Keratinocyte (primary cell): ENCODE results near the gene CD2AP. TPM values are rescaled to one million over a fixed set of nuclear protein-coding genes. Genes with fewer than 3 reads are reported as not detected.

Experiments
- DNase-seq: peaks from one replicate; pipeline ENCODE4 v3.0.0-alpha.2; 2011; ENCODE audit warnings: low read depth, missing footprints, low spot score
- FAIRE-seq: peaks from 2 replicates; lab custom pipeline; 2011; peaks lifted over from hg19 to GRCh38; lab: Jason Lieb, UNC
- H2AFZ ChIP-seq: 2 replicates; pipeline ENCODE4 v1.6.0; 2012; ENCODE audit warnings: low read length, control low read depth, inconsistent platforms; ENCODE audit not compliant: control insufficient read depth
- H3K27ac ChIP-seq: 2 replicates; pipeline ENCODE4 v1.5.1; 2011; ENCODE audit warnings: low read length; ENCODE audit not compliant: control insufficient read depth, insufficient read depth
- H3K27me3 ChIP-seq: 3 replicates; pipeline ENCODE4 v1.6.0; 2011; ENCODE audit warnings: low read length; ENCODE audit not compliant: control insufficient read depth, insufficient read depth; ENCODE audit errors: extremely low read depth
- H3K36me3 ChIP-seq, 2 experiments: 2 replicates in 1 of 2; 3 replicates in 1 of 2; pipeline ENCODE4 v1.5.1; 2011; ENCODE audit warnings: low read length in 2 of 2, mild to moderate bottlenecking in 1 of 2; ENCODE audit not compliant: control insufficient read depth in 2 of 2, insufficient read depth in 2 of 2; ENCODE audit errors: extremely low read depth in 1 of 2
- H3K4me1 ChIP-seq: 3 replicates; pipeline ENCODE4 v1.5.1; 2011; ENCODE audit warnings: low read length; ENCODE audit not compliant: control insufficient read depth, insufficient read depth; ENCODE audit errors: extremely low read depth
- H3K4me2 ChIP-seq: 3 replicates; pipeline ENCODE4 v1.6.0; 2011; ENCODE audit warnings: low read depth, low read length; ENCODE audit not compliant: control insufficient read depth, insufficient read depth; ENCODE audit errors: extremely low read depth
- H3K4me3 ChIP-seq, 3 experiments: fragments of 200-600 bp in 1 of 3; sonication (generic) in 1 of 3; 2 replicates in 2 of 3; 3 replicates in 1 of 3; pipeline ENCODE4 v1.5.1; 2011 to 2016; ENCODE audit warnings: low read length in 3 of 3, mild to moderate bottlenecking in 3 of 3, control low read depth in 2 of 3, inconsistent platforms in 1 of 3, low read depth in 1 of 3, mixed read lengths in 1 of 3, mixed run types in 1 of 3, moderate library complexity in 1 of 3; ENCODE audit not compliant: control insufficient read depth in 2 of 3, insufficient read depth in 2 of 3; ENCODE audit errors: extremely low read depth in 1 of 3
- H3K79me2 ChIP-seq: 2 replicates; pipeline ENCODE4 v1.6.0; 2012; ENCODE audit warnings: low read length; ENCODE audit not compliant: control insufficient read depth, insufficient read depth
- H3K9ac ChIP-seq: 3 replicates; pipeline ENCODE4 v1.6.0; 2011; ENCODE audit warnings: low read length; ENCODE audit not compliant: control insufficient read depth, insufficient read depth; ENCODE audit errors: extremely low read depth
- H3K9me1 ChIP-seq: 3 replicates; pipeline ENCODE4 v1.6.0; 2011; ENCODE audit warnings: low read length; ENCODE audit not compliant: control insufficient read depth, insufficient read depth; ENCODE audit errors: extremely low read depth
- H3K9me3 ChIP-seq: 2 replicates; pipeline ENCODE4 v1.5.1; 2012; ENCODE audit warnings: low read depth, low read length; ENCODE audit not compliant: control insufficient read depth
- H4K20me1 ChIP-seq: 3 replicates; pipeline ENCODE4 v1.6.0; 2011; ENCODE audit warnings: low read length; ENCODE audit not compliant: control insufficient read depth, insufficient read depth; ENCODE audit errors: extremely low read depth
- EZH2 ChIP-seq: IDR thresholded peaks from one replicate; pipeline ENCODE4 v1.6.1; 2012; ENCODE audit warnings: inconsistent platforms, mild to moderate bottlenecking, low read length, moderate library complexity
- dilution Hi-C: fragments of 300-500 bp; cut with MboI; formaldehyde crosslinking; loops from one replicate; pipeline ENCODE4 v1.7.0; 2020; ENCODE audit warnings: low sequenced_read_pairs; ENCODE audit not compliant: extremely low pct_ligation_motif_present
- polyA minus RNA-seq, 3 experiments: library from RNA; depleted of rRNA, polyadenylated mRNA; stranded (reverse); fragments of >200 nt; gene quantifications; 1 replicate in 1 of 3; 2 replicates in 1 of 3; 3 replicates in 1 of 3; pipeline ENCODE4 v1.2.3, GENCODE V29; 2011
- polyA plus RNA-seq, 5 experiments: library from polyadenylated mRNA; depleted of rRNA in 3 of 5; stranded (reverse) in 3 of 5; stranded (forward) in 1 of 5; unstranded in 1 of 5; fragments of >200 nt; gene quantifications; 1 replicate in 1 of 5; 2 replicates in 3 of 5; 3 replicates in 1 of 5; pipeline versions ENCODE4 v1.2.1 to v1.2.3, GENCODE V29; 2011 to 2012; ENCODE audit warnings: missing spikeins in 2 of 5, low read depth in 1 of 5, low replicate concordance in 1 of 5
- TF ChIP-seq, protein P1 (sequence below), 3 experiments: IDR thresholded peaks in 1 of 3; conservative IDR thresholded peaks in 1 of 3; optimal IDR thresholded peaks in 1 of 3; 2 replicates in 2 of 3; 3 replicates in 1 of 3; pipeline versions ENCODE3 to v1.5.1; 2011; ENCODE audit warnings: low read length in 3 of 3, mild to moderate bottlenecking in 3 of 3, moderate library complexity in 2 of 3, control low read depth in 1 of 3, inconsistent platforms in 1 of 3; ENCODE audit not compliant: insufficient read depth in 2 of 3; ENCODE audit errors: extremely low read depth in 1 of 3

The CD2AP gene, protein sequence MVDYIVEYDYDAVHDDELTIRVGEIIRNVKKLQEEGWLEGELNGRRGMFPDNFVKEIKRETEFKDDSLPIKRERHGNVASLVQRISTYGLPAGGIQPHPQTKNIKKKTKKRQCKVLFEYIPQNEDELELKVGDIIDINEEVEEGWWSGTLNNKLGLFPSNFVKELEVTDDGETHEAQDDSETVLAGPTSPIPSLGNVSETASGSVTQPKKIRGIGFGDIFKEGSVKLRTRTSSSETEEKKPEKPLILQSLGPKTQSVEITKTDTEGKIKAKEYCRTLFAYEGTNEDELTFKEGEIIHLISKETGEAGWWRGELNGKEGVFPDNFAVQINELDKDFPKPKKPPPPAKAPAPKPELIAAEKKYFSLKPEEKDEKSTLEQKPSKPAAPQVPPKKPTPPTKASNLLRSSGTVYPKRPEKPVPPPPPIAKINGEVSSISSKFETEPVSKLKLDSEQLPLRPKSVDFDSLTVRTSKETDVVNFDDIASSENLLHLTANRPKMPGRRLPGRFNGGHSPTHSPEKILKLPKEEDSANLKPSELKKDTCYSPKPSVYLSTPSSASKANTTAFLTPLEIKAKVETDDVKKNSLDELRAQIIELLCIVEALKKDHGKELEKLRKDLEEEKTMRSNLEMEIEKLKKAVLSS
- 13.7 to 23.9 TPM (median 15.9 TPM) in 3 replicates for polyA plus RNA-seq
- polyA plus RNA-seq (2011; ENCODE audit: low read depth), result 82.9 TPM
- polyA plus RNA-seq (2011; cell fraction: cytosol; rRNA removed), result 14.4 and 25.9 TPM in 2 replicates
- polyA plus RNA-seq (2011; cell fraction: nucleus; rRNA removed), result 15.8 and 22.2 TPM in 2 replicates
- 15.2 and 21.2 TPM in 2 replicates for polyA plus RNA-seq (2012; ENCODE audit: low replicate concordance)
- polyA minus RNA-seq, result 2.0 to 13.8 TPM (median 6.8 TPM) in 3 replicates
- 15.9 TPM for polyA minus RNA-seq (2011; cell fraction: cytosol; rRNA and poly(A)+ RNA removed)
- polyA minus RNA-seq (2011; cell fraction: nucleus; rRNA and poly(A)+ RNA removed), result 20.0 and 33.7 TPM in 2 replicates

DNA sequence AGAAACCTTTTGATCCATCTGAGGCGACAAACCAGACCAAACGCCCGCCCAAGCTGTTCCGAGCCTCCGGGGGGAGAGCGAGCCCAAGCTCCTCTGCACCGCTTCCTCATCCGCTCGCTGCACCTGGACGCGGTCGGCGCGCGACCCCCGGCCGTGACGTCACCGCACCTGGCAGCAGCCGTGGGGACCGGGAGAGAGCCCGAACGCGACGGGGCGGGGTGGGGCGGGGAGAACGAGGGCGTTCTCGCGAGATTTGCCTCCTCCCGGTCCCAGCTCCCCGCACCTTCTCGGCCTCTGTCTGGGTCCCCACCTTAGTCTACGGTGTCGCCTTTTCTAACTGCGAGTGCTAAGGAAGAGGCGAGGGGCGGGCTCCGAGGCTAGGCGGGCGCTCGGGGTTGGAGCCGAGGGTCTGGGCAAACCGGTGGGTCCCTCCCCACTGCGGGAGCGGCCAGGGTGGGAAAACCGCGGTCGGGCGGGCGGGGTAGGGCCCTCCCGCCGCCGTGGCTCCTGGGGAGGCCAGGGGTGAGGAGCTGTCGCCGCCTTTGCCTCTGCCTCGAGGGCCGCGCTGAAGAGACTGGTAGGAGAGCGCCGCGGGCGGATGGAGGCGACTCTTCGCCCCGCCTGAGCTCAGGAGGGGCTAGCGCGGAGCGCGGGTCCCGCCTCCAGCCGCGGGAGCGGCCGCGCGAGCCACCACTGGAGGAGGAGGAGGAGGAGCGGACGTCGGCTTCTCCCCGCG, at the start of gene CD2AP:
TSS of gene CD2AP (plus strand) at position 293 of the 736 bp plus-strand sequence. CDS start 456 bp downstream, outside the sequence.
- Histone ChIP-seq H3K9me1 (peaks cover 2% of the 10 kb centered on the region), H3K4me3 (peak within 1 kb of the TSS; percentile 95 to 100 (median 99)), H3K4me2 (peak within 1 kb of the TSS; percentile 90), H3K79me2 (peaks cover 47% of the 10 kb centered on the region), H3K9ac (peak within 1 kb of the TSS; percentile 83), H2AFZ (peak within 1 kb of the TSS; percentile 88), H4K20me1 (peaks cover 7% of the 10 kb centered on the region), H3K36me3 (no peaks in the 10 kb centered on the region), H3K27ac (peak within 1 kb of the TSS; percentile 94), H3K4me1 (peaks cover 33% of the 10 kb centered on the region), H3K27me3 (no peaks in the 10 kb centered on the region), H3K9me3 (no peaks in the 10 kb centered on the region)
- DNase-seq, result no peak
- dilution Hi-C loops, result no loop called here
- no peak for FAIRE-seq
- TF ChIP-seq EZH2, result no peak
- TF ChIP-seq, protein P1, sequence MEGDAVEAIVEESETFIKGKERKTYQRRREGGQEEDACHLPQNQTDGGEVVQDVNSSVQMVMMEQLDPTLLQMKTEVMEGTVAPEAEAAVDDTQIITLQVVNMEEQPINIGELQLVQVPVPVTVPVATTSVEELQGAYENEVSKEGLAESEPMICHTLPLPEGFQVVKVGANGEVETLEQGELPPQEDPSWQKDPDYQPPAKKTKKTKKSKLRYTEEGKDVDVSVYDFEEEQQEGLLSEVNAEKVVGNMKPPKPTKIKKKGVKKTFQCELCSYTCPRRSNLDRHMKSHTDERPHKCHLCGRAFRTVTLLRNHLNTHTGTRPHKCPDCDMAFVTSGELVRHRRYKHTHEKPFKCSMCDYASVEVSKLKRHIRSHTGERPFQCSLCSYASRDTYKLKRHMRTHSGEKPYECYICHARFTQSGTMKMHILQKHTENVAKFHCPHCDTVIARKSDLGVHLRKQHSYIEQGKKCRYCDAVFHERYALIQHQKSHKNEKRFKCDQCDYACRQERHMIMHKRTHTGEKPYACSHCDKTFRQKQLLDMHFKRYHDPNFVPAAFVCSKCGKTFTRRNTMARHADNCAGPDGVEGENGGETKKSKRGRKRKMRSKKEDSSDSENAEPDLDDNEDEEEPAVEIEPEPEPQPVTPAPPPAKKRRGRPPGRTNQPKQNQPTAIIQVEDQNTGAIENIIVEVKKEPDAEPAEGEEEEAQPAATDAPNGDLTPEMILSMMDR (optimal IDR thresholded peaks at IDR 0.05 in 1 of 3, IDR thresholded peaks at IDR 0.05 in 1 of 3, conservative IDR thresholded peaks at IDR 0.05 in 1 of 3; ENCODE audit: extremely low read depth in 1 of 3, insufficient read depth in 2 of 3, low read length in 3 of 3), result peak in 1 of 3 experiments; percentile 9

DNA sequence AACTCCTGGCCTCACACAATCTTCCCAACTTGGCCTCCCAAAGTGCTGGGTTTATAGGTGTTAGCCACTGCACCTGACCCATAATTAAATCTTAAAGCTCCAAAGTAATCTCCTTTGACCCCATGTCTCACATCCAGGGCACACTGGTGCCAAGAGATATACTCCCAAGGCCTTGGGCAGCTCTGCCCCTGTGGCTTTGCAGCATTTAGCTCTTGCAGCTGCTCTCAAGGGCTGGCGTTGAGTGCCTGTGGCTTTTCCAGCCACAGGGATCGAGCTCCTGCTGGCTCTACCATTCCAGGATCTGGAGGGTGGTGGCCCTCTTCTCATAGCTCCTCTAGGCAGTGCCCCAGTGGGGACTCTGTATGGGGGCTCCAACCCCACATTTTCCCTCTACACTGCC, 49.3 kb upstream of the CD2AP start:
- H4K20me1 ChIP-seq, result no peaks in the 10 kb centered on the region
- DNase-seq (no peak), FAIRE-seq (no peak)
- no peaks in the 10 kb centered on the region for H3K79me2 ChIP-seq
- no peak overlapping the region for H3K4me3 ChIP-seq
- no peak overlapping the region for H2AFZ ChIP-seq
- TF ChIP-seq EZH2, result no peak
- TF ChIP-seq, protein P1 (optimal IDR thresholded peaks at IDR 0.05 in 1 of 3, IDR thresholded peaks at IDR 0.05 in 1 of 3, conservative IDR thresholded peaks at IDR 0.05 in 1 of 3; ENCODE audit: extremely low read depth in 1 of 3, insufficient read depth in 2 of 3, low read length in 3 of 3), result no peak
- H3K27ac ChIP-seq, result no peak overlapping the region
- H3K27me3 ChIP-seq, result no peaks in the 10 kb centered on the region
- no peaks in the 10 kb centered on the region for H3K9me3 ChIP-seq
- dilution Hi-C loops, result no loop called here
- H3K9me1 ChIP-seq, result no peaks in the 10 kb centered on the region
- no peaks in the 10 kb centered on the region for H3K4me1 ChIP-seq
- H3K4me2 ChIP-seq, result no peak overlapping the region
- H3K36me3 ChIP-seq, result no peaks in the 10 kb centered on the region
- H3K9ac ChIP-seq, result no peak overlapping the region
